ENCODE measurements around the gene A3GALT2.

Gene A3GALT2

DNA sequence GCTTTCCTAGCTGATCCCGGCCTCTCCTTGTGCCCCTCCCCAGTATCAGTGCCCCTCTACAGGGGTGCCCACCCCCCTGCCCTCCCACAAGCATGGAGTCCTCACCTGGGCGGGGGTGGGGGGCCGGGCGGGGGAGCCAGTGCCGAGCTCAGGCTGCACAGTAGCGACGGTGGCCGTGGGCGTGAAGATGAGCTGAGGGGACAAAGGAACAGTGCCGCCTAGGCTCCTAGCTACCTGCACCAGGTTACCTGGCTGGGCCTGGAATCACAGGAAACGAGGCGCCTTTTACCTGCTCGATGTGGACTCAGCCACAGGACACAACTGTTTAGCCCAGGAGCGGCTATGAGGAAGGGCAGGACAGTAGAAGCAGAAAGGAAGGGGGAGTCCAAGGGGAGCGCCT, 47.5 kb upstream of the A3GALT2 start:
- Histone ChIP-seq H4K91ac (ENCODE audit: low read length) (no peak overlapping the region), H3K9me3 (ENCODE audit: control insufficient read depth, low read length) (no peaks in the 10 kb centered on the region), H2AK5ac (ENCODE audit: low read length, severe bottlenecking) (no peak overlapping the region), H3K4ac (ENCODE audit: low read depth in 1 of 2, low read length in 2 of 2) (peak overlapping the region in 1 of 2 experiments; percentile 68), H3K4me3 (ENCODE audit: insufficient read depth in 1 of 2, low read depth in 1 of 2, low read length in 2 of 2) (no peak overlapping the region), H2BK5ac (ENCODE audit: low read depth, low read length, poor library complexity, severe bottlenecking) (no peak overlapping the region), H2AFZ (ENCODE audit: low read depth, low read length) (no peak overlapping the region), H3K14ac (ENCODE audit: low read length in 2 of 2) (no peak overlapping the region), H2BK120ac (ENCODE audit: low read depth, low read length) (peak overlapping the region; percentile 36), H3K9ac (ENCODE audit: low read length) (no peak overlapping the region), H2BK15ac (ENCODE audit: low read depth, poor library complexity, severe bottlenecking) (no peak overlapping the region), H2BK12ac (ENCODE audit: low read length in 2 of 2) (peak overlapping the region; percentile 59 to 89), H3K36me3 (ENCODE audit: control insufficient read depth in 1 of 2, insufficient read depth in 2 of 2, low read depth in 1 of 2, low read length in 2 of 2) (peaks cover 65 to 89% of the 10 kb centered on the region in 2 experiments), H3K27me3 (ENCODE audit: control insufficient read depth in 1 of 2, insufficient read depth in 1 of 2, low read length in 2 of 2) (no peaks in the 10 kb centered on the region), H3K4me2 (ENCODE audit: low read length, poor library complexity, severe bottlenecking) (no peak overlapping the region), H3K18ac (ENCODE audit: low read depth in 1 of 2, low read length in 2 of 2) (no peak overlapping the region), H3K4me1 (ENCODE audit: control insufficient read depth, insufficient read depth, low read depth, low read length) (peaks cover 41% of the 10 kb centered on the region), H4K8ac (ENCODE audit: low read length) (peak overlapping the region; percentile 53), H3K79me1 (replicated peaks; ENCODE audit: low read length, poor library complexity, severe bottlenecking) (peaks cover 16% of the 10 kb centered on the region), H3K23ac (ENCODE audit: low read length in 2 of 2) (no peak overlapping the region), H3K27ac (ENCODE audit: low read length, poor library complexity, severe bottlenecking) (no peak overlapping the region)
- no peak for DNase-seq
- WGBS, result 90% methylated on average over 15 of the region's 15 CpGs

DNA sequence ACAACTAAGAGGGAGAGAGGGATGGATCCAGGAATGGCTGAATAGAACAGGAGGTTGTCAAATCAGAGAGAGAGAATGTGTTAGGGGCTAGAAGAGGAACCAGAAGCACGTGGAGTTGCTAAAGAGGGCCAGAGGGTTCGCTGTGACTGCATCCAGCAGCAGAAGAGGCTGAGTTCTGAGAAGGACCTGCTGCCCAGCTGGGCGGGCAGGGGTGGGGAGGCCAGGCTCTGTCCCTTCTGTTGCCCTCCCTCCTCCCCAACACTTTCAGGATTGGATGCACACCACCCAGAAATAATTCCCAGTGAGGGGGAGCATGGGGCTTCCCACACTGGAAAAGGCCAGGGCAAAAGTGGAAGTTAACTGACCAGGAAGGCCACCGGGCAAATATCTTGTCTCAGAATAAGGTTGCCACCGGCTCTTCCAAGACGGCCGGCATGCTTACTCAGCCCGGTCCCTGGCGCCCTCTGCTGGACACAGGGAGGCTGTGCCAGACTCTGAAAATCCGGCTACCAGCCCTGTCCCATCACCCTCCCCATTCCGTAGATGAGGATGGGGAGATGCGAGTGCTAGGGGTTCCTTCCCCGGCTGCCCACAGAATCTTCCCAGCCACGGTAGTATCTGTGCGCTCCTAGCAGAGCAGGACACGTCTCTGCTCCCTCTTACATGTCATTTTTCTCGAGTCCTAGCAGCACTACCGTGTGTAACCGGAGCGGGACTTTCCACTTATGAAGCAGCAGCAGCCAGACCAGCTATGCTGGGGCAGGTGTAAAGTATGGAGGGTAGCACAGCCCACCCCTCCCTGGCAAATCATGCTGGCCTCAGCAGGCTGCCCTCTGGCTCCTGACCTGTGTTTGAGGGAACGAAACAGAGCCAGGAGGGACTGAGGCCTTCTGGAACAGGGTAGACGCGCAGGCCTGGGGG, 46.8 kb upstream of the A3GALT2 start:
- Histone ChIP-seq H2BK15ac (ENCODE audit: low read depth, poor library complexity, severe bottlenecking) (peak overlapping the region; percentile 55), H2BK5ac (ENCODE audit: low read depth, low read length, poor library complexity, severe bottlenecking) (no peak overlapping the region), H3K18ac (ENCODE audit: low read depth in 1 of 2, low read length in 2 of 2) (peak overlapping the region; percentile 55 to 73), H4K8ac (ENCODE audit: low read length) (peak overlapping the region; percentile 32), H3K36me3 (ENCODE audit: control insufficient read depth in 1 of 2, insufficient read depth in 2 of 2, low read depth in 1 of 2, low read length in 2 of 2) (peaks cover 62 to 92% of the 10 kb centered on the region in 2 experiments), H3K4me3 (ENCODE audit: insufficient read depth in 1 of 2, low read depth in 1 of 2, low read length in 2 of 2) (no peak overlapping the region), H3K4ac (ENCODE audit: low read depth in 1 of 2, low read length in 2 of 2) (peak overlapping the region; percentile 57 to 68), H3K27me3 (ENCODE audit: control insufficient read depth in 1 of 2, insufficient read depth in 1 of 2, low read length in 2 of 2) (no peaks in the 10 kb centered on the region), H2BK12ac (ENCODE audit: low read length in 2 of 2) (peak overlapping the region; percentile 69 to 89), H3K9me3 (ENCODE audit: control insufficient read depth, low read length) (no peaks in the 10 kb centered on the region), H4K91ac (ENCODE audit: low read length) (peak overlapping the region; percentile 85), H2AFZ (ENCODE audit: low read depth, low read length) (no peak overlapping the region), H3K4me1 (ENCODE audit: control insufficient read depth, insufficient read depth, low read depth, low read length) (peaks cover 43% of the 10 kb centered on the region), H3K9ac (ENCODE audit: low read length) (peak overlapping the region; percentile 28), H3K79me1 (replicated peaks; ENCODE audit: low read length, poor library complexity, severe bottlenecking) (peaks cover 19% of the 10 kb centered on the region), H2BK120ac (ENCODE audit: low read depth, low read length) (peak overlapping the region; percentile 73), H3K14ac (ENCODE audit: low read length in 2 of 2) (no peak overlapping the region), H3K4me2 (ENCODE audit: low read length, poor library complexity, severe bottlenecking) (no peak overlapping the region), H2AK5ac (ENCODE audit: low read length, severe bottlenecking) (peak overlapping the region; percentile 29), H3K23ac (ENCODE audit: low read length in 2 of 2) (no peak overlapping the region), H3K27ac (ENCODE audit: low read length, poor library complexity, severe bottlenecking) (no peak overlapping the region)
- DNase-seq, result peak; percentile 82
- 37% methylated on average over 23 of the region's 23 CpGs for WGBS

DNA sequence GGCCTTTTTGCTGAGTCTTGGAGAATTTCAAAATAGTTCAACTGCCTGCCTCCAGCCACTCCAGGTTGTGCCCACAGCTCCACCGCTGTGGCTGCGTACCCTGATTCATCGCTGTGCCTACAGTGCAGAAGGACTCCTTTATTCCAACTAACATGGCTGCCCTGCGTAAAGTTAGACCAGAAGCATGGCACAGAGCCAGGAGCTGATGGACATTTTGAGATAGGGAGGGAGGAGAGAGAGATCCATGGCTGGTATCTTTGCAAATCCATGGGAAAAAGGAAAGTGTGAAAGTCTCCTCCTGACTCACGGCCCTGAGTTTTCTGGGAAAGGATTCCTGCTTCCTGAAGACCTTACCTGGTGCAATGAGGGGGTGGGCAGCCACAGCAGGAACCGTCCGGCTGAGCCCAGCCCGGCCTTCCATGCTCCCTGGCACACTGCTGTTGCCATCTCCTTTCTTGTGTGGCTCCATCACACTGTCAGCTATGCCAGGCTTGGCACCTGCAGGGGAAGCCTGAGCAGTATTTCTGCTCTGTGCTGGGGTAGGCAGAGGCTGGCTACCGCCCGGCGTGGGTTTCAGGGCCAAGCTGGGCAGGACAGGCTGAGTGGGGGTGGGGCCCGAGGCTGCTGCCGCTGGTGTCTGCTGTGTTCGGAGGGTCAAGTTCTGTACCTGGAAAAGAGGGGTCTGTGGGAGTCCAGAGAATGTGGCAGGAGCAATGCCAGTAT, 46.0 kb upstream of the A3GALT2 start:
- H2BK120ac ChIP-seq (ENCODE audit: low read depth, low read length), result peak overlapping the region; percentile 36
- no peak overlapping the region for H3K27ac ChIP-seq (ENCODE audit: low read length, poor library complexity, severe bottlenecking)
- peak overlapping the region in 1 of 2 experiments; percentile 2 for H3K14ac ChIP-seq (ENCODE audit: low read length in 2 of 2)
- peak overlapping the region in 1 of 2 experiments; percentile 85 for H3K4ac ChIP-seq (ENCODE audit: low read depth in 1 of 2, low read length in 2 of 2)
- H2BK15ac ChIP-seq (ENCODE audit: low read depth, poor library complexity, severe bottlenecking), result peak overlapping the region; percentile 29
- H4K8ac ChIP-seq (ENCODE audit: low read length), result peak overlapping the region; percentile 27
- H3K23ac ChIP-seq (ENCODE audit: low read length in 2 of 2), result no peak overlapping the region
- H3K4me1 ChIP-seq (ENCODE audit: control insufficient read depth, insufficient read depth, low read depth, low read length), result peaks cover 45% of the 10 kb centered on the region
- H2AFZ ChIP-seq (ENCODE audit: low read depth, low read length), result no peak overlapping the region
- 89% methylated on average over 14 of the region's 14 CpGs for WGBS
- no peaks in the 10 kb centered on the region for H3K9me3 ChIP-seq (ENCODE audit: control insufficient read depth, low read length)
- peak overlapping the region; percentile 85 for H4K91ac ChIP-seq (ENCODE audit: low read length)
- H3K4me3 ChIP-seq (ENCODE audit: insufficient read depth in 1 of 2, low read depth in 1 of 2, low read length in 2 of 2), result no peak overlapping the region
- peak overlapping the region; percentile 56 for H2AK5ac ChIP-seq (ENCODE audit: low read length, severe bottlenecking)
- H3K4me2 ChIP-seq (ENCODE audit: low read length, poor library complexity, severe bottlenecking), result no peak overlapping the region
- H3K27me3 ChIP-seq (ENCODE audit: control insufficient read depth in 1 of 2, insufficient read depth in 1 of 2, low read length in 2 of 2), result no peaks in the 10 kb centered on the region
- peak overlapping the region; percentile 40 to 73 for H3K18ac ChIP-seq (ENCODE audit: low read depth in 1 of 2, low read length in 2 of 2)
- H3K79me1 ChIP-seq (replicated peaks; ENCODE audit: low read length, poor library complexity, severe bottlenecking), result peaks cover 14% of the 10 kb centered on the region
- peaks cover 54 to 92% of the 10 kb centered on the region in 2 experiments for H3K36me3 ChIP-seq (ENCODE audit: control insufficient read depth in 1 of 2, insufficient read depth in 2 of 2, low read depth in 1 of 2, low read length in 2 of 2)
- no peak for DNase-seq
- H2BK5ac ChIP-seq (ENCODE audit: low read depth, low read length, poor library complexity, severe bottlenecking), result no peak overlapping the region
- peak overlapping the region; percentile 56 for H3K9ac ChIP-seq (ENCODE audit: low read length)
- H2BK12ac ChIP-seq (ENCODE audit: low read length in 2 of 2), result peak overlapping the region; percentile 23 to 64

DNA sequence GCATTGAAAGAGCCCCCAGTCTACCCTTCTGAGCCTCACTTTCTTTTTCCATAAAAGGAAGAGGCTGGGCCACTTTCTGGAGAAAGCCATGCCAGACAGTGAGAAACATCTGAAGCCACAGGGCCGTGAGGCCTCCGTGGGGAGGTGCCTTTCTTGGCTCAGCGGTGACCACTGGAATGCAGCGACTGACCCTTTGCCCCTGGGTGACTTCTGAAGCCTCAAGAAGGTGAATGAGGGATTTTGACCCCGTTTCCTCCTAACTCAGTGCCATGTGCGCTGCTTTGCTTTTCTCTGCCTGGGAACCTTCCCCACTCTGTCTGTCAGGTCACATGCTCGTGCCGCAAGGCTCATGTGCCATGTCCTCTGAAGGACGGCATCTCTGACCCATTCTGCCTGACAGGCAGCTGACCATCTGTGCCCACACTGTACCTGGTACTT, 44.7 kb upstream of the A3GALT2 start:
- H3K79me1 ChIP-seq (replicated peaks; ENCODE audit: low read length, poor library complexity, severe bottlenecking), result peaks cover 18% of the 10 kb centered on the region
- H2AK5ac ChIP-seq (ENCODE audit: low read length, severe bottlenecking), result peak overlapping the region; percentile 83
- no peak overlapping the region for H2AFZ ChIP-seq (ENCODE audit: low read depth, low read length)
- H2BK12ac ChIP-seq (ENCODE audit: low read length in 2 of 2), result peak overlapping the region in 1 of 2 experiments; percentile 54
- no peak overlapping the region for H2BK5ac ChIP-seq (ENCODE audit: low read depth, low read length, poor library complexity, severe bottlenecking)
- no peak overlapping the region for H2BK15ac ChIP-seq (ENCODE audit: low read depth, poor library complexity, severe bottlenecking)
- no peaks in the 10 kb centered on the region for H3K9me3 ChIP-seq (ENCODE audit: control insufficient read depth, low read length)
- H3K27me3 ChIP-seq (ENCODE audit: control insufficient read depth in 1 of 2, insufficient read depth in 1 of 2, low read length in 2 of 2), result no peaks in the 10 kb centered on the region
- 12% methylated on average over 8 of the region's 9 CpGs for WGBS
- H2BK120ac ChIP-seq (ENCODE audit: low read depth, low read length), result peak overlapping the region; percentile 80
- no peak overlapping the region for H4K91ac ChIP-seq (ENCODE audit: low read length)
- H3K9ac ChIP-seq (ENCODE audit: low read length), result peak overlapping the region; percentile 56
- H3K27ac ChIP-seq (ENCODE audit: low read length, poor library complexity, severe bottlenecking), result peak overlapping the region; percentile 70
- DNase-seq, result peak; percentile 87
- peaks cover 45 to 89% of the 10 kb centered on the region in 2 experiments for H3K36me3 ChIP-seq (ENCODE audit: control insufficient read depth in 1 of 2, insufficient read depth in 2 of 2, low read depth in 1 of 2, low read length in 2 of 2)
- H3K4me2 ChIP-seq (ENCODE audit: low read length, poor library complexity, severe bottlenecking), result peak overlapping the region; percentile 6
- no peak overlapping the region for H3K23ac ChIP-seq (ENCODE audit: low read length in 2 of 2)
- no peak overlapping the region for H4K8ac ChIP-seq (ENCODE audit: low read length)
- H3K4ac ChIP-seq (ENCODE audit: low read depth in 1 of 2, low read length in 2 of 2), result no peak overlapping the region
- H3K4me1 ChIP-seq (ENCODE audit: control insufficient read depth, insufficient read depth, low read depth, low read length), result peaks cover 45% of the 10 kb centered on the region
- no peak overlapping the region for H3K14ac ChIP-seq (ENCODE audit: low read length in 2 of 2)
- no peak overlapping the region for H3K4me3 ChIP-seq (ENCODE audit: insufficient read depth in 1 of 2, low read depth in 1 of 2, low read length in 2 of 2)
- peak overlapping the region; percentile 46 to 83 for H3K18ac ChIP-seq (ENCODE audit: low read depth in 1 of 2, low read length in 2 of 2)

Data from mesenchymal stem cell (in vitro differentiated cells and primary cell).